ENCODE measurements around the gene LYZL1.

The LYZL1 gene

DNA sequence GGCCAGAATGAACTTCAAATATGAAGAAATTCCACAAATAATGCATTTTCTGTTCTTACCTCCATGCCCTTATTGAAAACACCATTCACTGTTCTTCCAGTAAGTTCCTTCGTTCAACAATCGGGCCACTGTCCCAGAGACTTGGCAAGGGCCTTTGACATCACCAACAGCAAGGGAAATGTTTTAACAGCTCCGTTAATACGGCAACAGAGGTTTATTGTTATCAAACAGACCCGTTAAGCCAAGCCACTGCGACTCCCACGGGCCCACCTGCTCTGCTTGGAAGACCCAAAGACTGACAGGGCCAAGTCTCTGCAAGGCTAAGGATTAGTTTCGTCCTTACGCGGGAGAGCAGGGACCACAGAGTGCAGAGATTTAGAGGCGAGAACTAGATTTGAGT, 43.4 kb upstream of the LYZL1 start:
- no peak for DNase-seq (ENCODE audit: low read depth)
- no peak overlapping the region for H3K4me3 ChIP-seq (ENCODE audit: low read depth, low read length)
- no peak for TF ChIP-seq CTCF (IDR thresholded peaks at IDR 0.05; ENCODE audit: control insufficient read depth, extremely low read depth, insufficient read depth)

DNA sequence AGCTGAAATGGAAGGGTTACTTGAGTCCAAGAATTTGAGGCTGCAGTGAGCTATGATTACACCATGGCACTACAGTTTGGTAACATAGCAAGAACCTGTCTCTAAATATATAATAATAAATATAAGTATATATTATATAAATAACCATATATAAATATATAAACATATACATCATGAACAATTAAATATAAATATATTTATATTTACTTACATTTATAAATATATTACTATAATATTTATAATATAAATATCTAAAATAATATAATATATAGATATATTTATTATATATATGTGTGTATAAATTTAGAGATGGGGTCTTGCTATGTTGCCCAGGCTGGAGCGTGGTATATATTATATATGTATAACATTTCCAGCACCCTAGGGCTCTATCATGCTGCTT, 42.4 kb upstream of the LYZL1 start:
- no peak overlapping the region for H3K4me3 ChIP-seq (ENCODE audit: low read depth, low read length)
- DNase-seq (ENCODE audit: low read depth), result no peak
- TF ChIP-seq CTCF (IDR thresholded peaks at IDR 0.05; ENCODE audit: control insufficient read depth, extremely low read depth, insufficient read depth), result no peak

- DNase-seq (ENCODE audit: low read depth), result no peak
- no peak for TF ChIP-seq CTCF (IDR thresholded peaks at IDR 0.05; ENCODE audit: control insufficient read depth, extremely low read depth, insufficient read depth)
- no peak overlapping the region for H3K4me3 ChIP-seq (ENCODE audit: low read depth, low read length)
These were observed 40.7 kb upstream of the LYZL1 start for GRCh38 chr10:29248158-29248557.

GRCh38 chr10:29249018-29249417, 39.9 kb upstream of the LYZL1 start:
- H3K4me3 ChIP-seq (ENCODE audit: low read depth, low read length), result no peak overlapping the region
- DNase-seq (ENCODE audit: low read depth), result no peak
- TF ChIP-seq CTCF (IDR thresholded peaks at IDR 0.05; ENCODE audit: control insufficient read depth, extremely low read depth, insufficient read depth), result no peak

GRCh38 chr10:29250066-29250465, 38.8 kb upstream of the LYZL1 start:
- no peak overlapping the region for H3K4me3 ChIP-seq (ENCODE audit: low read depth, low read length)
- DNase-seq (ENCODE audit: low read depth), result no peak
- no peak for TF ChIP-seq CTCF (IDR thresholded peaks at IDR 0.05; ENCODE audit: control insufficient read depth, extremely low read depth, insufficient read depth)

DNA sequence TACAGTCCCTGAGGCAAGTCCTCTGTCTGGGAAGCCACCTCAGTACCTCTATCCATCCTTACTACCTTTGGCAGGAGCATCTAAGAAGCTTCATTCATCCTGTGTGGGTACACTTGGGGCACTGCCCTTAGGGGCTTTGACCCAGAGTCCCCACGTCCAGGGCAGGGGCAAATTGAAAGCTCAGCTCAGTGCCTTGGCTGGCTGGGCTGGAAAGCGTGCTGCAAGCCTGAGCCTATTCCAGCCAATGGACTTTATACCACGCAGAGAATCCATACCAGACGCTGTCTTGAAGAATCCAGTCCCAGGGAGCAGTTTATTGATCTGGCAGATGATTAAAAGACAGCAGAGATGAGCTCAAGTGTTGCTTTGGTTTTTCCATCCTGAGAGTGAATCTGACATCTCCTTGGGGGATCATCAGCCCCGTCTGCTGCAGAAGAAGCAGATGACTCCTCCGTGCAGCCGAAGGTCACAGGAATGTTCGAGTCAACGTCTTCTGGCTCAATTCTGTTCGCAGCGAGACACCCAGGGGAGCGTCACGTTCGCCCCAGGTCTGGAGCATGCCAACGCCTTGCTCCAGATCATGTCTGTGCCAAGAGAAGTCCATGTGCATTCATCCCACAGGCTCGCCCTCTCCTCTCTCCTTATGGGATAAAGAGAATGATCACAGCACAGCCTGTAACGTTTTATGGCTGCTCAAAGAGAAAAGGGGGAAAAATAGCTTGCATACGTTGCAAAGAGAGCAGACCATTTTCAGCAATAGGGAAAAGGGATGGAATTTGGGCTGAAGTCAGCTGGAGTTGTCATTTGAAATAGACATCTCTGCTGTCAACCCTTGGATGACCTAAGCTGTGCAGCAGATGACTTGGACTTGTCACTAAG, 35.8 kb upstream of the LYZL1 start:
- no peak for TF ChIP-seq CTCF (IDR thresholded peaks at IDR 0.05; ENCODE audit: control insufficient read depth, extremely low read depth, insufficient read depth)
- H3K4me3 ChIP-seq (ENCODE audit: low read depth, low read length), result no peak overlapping the region
- DNase-seq (ENCODE audit: low read depth), result no peak

- no peak for TF ChIP-seq CTCF (IDR thresholded peaks at IDR 0.05; ENCODE audit: control insufficient read depth, extremely low read depth, insufficient read depth)
- DNase-seq (ENCODE audit: low read depth), result no peak
- no peak overlapping the region for H3K4me3 ChIP-seq (ENCODE audit: low read depth, low read length)
These were observed 35.2 kb upstream of the LYZL1 start for GRCh38 chr10:29253690-29254029.
